Aorta (tissue), 5 donors: ENCODE data around the gene ST6GAL2. TPM values are rescaled to one million over a fixed set of nuclear protein-coding genes. Genes with fewer than 3 reads are reported as not detected.

ENCODE experiments used
- ATAC-seq: fragments of 200-7000 bp; cut with Tn5 transposase; one replicate; pipeline ENCODE4 v1.9.1; 2022; ENCODE audit warnings: moderate library complexity; ENCODE audit not compliant: low FRiP score
- DNase-seq, 2 donors: peaks; one replicate each; pipeline ENCODE4 v3.0.0-alpha.2; 2020
- H3K27ac ChIP-seq, 2 donors: one replicate each; pipeline ENCODE4 v1.5.1; 2013; ENCODE audit warnings: low read length in 2 of 2, mild to moderate bottlenecking in 2 of 2, moderate library complexity in 2 of 2, control low read depth in 1 of 2, inconsistent platforms in 1 of 2, low read depth in 1 of 2
- H3K27me3 ChIP-seq, 2 donors: one replicate each; pipeline ENCODE4 v1.6.1; 2013; ENCODE audit warnings: control low read depth in 1 of 2, low read length in 1 of 2, mild to moderate bottlenecking in 1 of 2, moderate library complexity in 1 of 2; ENCODE audit not compliant: insufficient read depth in 2 of 2, control insufficient read depth in 1 of 2
- H3K36me3 ChIP-seq, 2 donors: one replicate each; pipeline ENCODE4 v1.6.1; 2013; ENCODE audit warnings: control low read depth in 1 of 2, low read length in 1 of 2, mild to moderate bottlenecking in 1 of 2; ENCODE audit not compliant: insufficient read depth in 2 of 2, control insufficient read depth in 1 of 2
- H3K4me1 ChIP-seq, 2 donors: one replicate each; pipeline ENCODE4 v1.6.1; 2013; ENCODE audit warnings: low read length in 2 of 2, control low read depth in 1 of 2, mild to moderate bottlenecking in 1 of 2, moderate library complexity in 1 of 2; ENCODE audit not compliant: insufficient read depth in 2 of 2, control insufficient read depth in 1 of 2
- H3K4me3 ChIP-seq, 2 donors: one replicate each; pipeline ENCODE4 v1.5.1; 2013; ENCODE audit warnings: low read length in 2 of 2, control low read depth in 1 of 2, mild to moderate bottlenecking in 1 of 2
- H3K9me3 ChIP-seq: one replicate; pipeline ENCODE4 v1.6.1; 2013; ENCODE audit warnings: mild to moderate bottlenecking, low read length; ENCODE audit not compliant: control insufficient read depth
- WGBS, 2 donors: extraction: QIAGEN DNeasy Blood & Tissue Kit; methylation state at CpG; one replicate each; pipeline ENCODE4 v1.1.7; 2013; 5-methylcytosine and 5-hydroxymethylcytosine counted together
- intact Hi-C, 2 donors: fragments of 100-400 bp; cut with DNase I; formaldehyde crosslinking; loops; one replicate each; pipeline versions ENCODE4 v1.14.2 to v1.15.0; 2022
- polyA plus RNA-seq, 2 donors: library from polyadenylated mRNA; stranded (reverse); fragments of 200-250 nt; gene quantifications; one replicate each; pipeline ENCODE4 v1.2.3, GENCODE V29; 2013
- total RNA-seq, 2 donors: library from RNA; stranded (reverse); fragmentation: NEBNext Ultra II Directional; extraction: Animal tissue kit (Norgen Biotek cat#: 25700); gene quantifications; one replicate each; pipeline ENCODE4 v1.2.1, GENCODE V29; 2021
- donor health status: healthy with polysubstance abuse.
- donor health status: Bipolar disorder and iron deficiency.
- donor health status: DM: no; HTN: no; CAD: no.
- donor health status: DM: no; HTN: no; CAD: no.
- donor health status: DM: yes; HTN: yes; CAD: no.

Gene ST6GAL2
- total and polyA plus RNA-seq, 4 donors = 7.0 to 107 (median 29.2) TPM

DNA sequence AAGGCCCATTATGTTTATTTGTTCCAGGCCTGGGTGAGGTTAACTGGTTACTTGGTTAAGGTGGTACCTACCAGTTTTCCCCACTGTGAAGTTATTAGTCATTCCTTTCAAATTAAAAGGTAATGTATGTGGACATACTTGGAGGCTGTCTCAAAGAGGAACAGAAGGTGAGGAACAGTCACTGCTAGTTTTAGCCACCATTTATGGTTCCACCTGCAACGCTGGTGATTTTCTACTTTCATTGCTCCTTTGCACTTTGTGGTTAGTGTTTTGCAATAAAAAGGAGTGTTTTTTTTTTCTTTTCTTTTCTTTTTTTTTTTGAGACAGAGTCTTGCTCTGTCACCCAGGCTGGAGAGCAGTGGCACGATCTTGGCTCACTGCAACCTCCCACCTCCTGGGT is 6.1 kb upstream of the ST6GAL2 start:
- ATAC-seq (no peak), DNase-seq (no peak)
- H3K9me3 ChIP-seq = no peaks in the 10 kb centered on the region
- H3K27ac ChIP-seq = no peak overlapping the region
- no peaks in the 10 kb centered on the region for H3K4me1 ChIP-seq
- no peaks in the 10 kb centered on the region for H3K27me3 ChIP-seq
- H3K4me3 ChIP-seq = no peak overlapping the region
- 93% methylated on average over 2 of the region's 2 CpGs for WGBS, 2 donors
- H3K36me3 ChIP-seq = no peaks in the 10 kb centered on the region
- intact Hi-C loops = no loop called here

DNA sequence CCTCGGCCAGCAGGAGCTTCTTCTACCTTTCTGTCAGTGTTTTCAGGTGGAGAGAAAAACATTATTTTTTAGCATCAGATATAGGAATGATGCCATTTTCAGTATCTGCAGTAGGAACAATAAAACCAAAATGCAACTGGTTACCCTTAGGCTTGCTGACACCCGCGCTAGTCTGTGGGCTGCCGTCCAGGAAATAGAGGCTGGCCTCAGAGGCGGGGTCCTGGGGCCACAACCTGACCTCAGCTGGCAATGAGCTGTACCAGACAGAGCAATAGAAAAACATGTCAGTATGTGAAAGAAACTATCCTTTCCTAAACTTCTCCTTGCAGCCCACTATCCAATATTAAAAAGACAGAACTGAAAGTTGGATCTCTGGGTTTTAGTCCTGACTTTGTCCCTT is 4.6 kb upstream of the ST6GAL2 start:
- intact Hi-C loops = no loop called here
- no peak overlapping the region for H3K4me3 ChIP-seq
- 29 to 35% methylated on average over 5 of the region's 5 CpGs for whole genome bisulfite sequencing, 2 donors
- no peaks in the 10 kb centered on the region for H3K9me3 ChIP-seq
- ATAC-seq = no peak
- H3K36me3 ChIP-seq = no peaks in the 10 kb centered on the region
- no peak for DNase-seq
- no peak overlapping the region for H3K27ac ChIP-seq
- H3K27me3 ChIP-seq = no peaks in the 10 kb centered on the region
- H3K4me1 ChIP-seq = no peaks in the 10 kb centered on the region

DNA sequence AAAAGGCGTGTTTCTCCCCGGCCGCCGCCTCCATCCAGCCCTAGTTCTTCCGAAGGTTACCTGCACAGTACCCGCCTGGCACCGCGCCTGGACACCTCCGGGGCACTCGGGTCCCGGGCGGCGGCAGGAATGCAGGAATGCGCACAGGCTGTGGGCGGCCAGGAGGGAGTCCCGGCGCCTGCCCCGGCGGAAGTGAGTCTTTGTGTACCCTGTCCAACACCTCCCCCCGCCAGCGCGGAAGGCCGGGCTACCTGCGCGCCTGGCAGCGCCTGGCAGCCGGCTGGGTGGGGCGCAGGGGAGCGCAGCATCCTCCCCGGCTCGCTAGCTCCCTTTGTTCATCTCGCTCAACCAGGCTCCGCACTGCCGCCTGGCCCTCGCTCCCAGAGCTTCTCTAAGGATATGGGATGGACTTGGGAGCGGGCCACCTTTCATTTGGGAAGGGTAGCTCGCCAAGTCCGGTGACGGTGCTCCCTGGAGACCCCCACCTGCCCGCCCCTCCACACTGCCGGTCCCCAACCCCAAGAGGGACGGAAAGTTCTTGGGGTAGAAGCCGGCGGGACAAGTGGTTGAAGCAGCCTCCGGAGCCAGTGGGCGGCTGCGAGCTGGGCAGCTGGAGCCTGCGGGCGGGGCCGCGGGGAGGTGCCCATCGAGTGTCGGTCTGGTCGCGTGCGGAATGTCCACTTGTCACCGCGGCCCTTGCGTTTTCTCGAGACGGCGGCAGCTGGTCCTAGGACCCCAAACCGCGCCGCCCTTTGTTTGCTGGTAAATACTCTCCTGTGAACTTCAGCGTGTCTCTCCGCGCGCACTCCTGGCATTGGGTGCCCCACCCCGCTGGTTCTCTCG is 1.2 kb upstream of the ST6GAL2 start:
- no peaks in the 10 kb centered on the region for H3K27me3 ChIP-seq
- H3K4me1 ChIP-seq = peaks cover 1 to 2% of the 10 kb centered on the region in 2 donors
- ATAC-seq (peak; percentile 58), DNase-seq (peak; percentile 70 to 87)
- peak overlapping the region; percentile 75 to 96 for H3K4me3 ChIP-seq
- no peaks in the 10 kb centered on the region for H3K9me3 ChIP-seq
- H3K36me3 ChIP-seq = no peaks in the 10 kb centered on the region
- peak overlapping the region; percentile 52 to 89 for H3K27ac ChIP-seq
- intact Hi-C loops = loop anchor here (5.0 to 10.0 kb wide), 5 partner anchors 35 to 448 kb away; no protein-coding TSS in a partner anchor
- WGBS, 2 donors = 0% methylated on average over 62 to 71 of the region's 71 CpGs

GRCh38 chr2:106885329-106885728 is 638 bp downstream of the ST6GAL2 start:
- Histone ChIP-seq H3K36me3 (no peaks in the 10 kb centered on the region), H3K27me3 (no peaks in the 10 kb centered on the region), H3K4me3 (peak overlapping the region; percentile 75 to 96), H3K9me3 (no peaks in the 10 kb centered on the region), H3K4me1 (peaks cover 3 to 4% of the 10 kb centered on the region in 2 donors), H3K27ac (peak overlapping the region; percentile 61 to 89)
- intact Hi-C loops = loop anchor here (5.0 to 10.0 kb wide), 5 partner anchors 33 to 449 kb away; no protein-coding TSS in a partner anchor
- DNase-seq (no peak), ATAC-seq (peak; percentile 22)
- 0 to 1% methylated on average over 10 of the region's 10 CpGs for WGBS, 2 donors

GRCh38 chr2:106882673-106883072 is 3.3 kb downstream of the ST6GAL2 start:
- Histone ChIP-seq H3K9me3 (no peaks in the 10 kb centered on the region), H3K36me3 (no peaks in the 10 kb centered on the region), H3K27ac (no peak overlapping the region), H3K27me3 (no peaks in the 10 kb centered on the region), H3K4me3 (peak overlapping the region in 1 of 2 donors; percentile 16), H3K4me1 (peaks cover 3 to 4% of the 10 kb centered on the region in 2 donors)
- DNase-seq = no peak
- intact Hi-C loops = loop anchor here in 1 of 2 donors (10.0 kb wide), 2 partner anchors 238 to 452 kb away; no protein-coding TSS in a partner anchor
- no peak for ATAC-seq
- WGBS, 2 donors = 6 to 11% methylated on average over 3 of the region's 3 CpGs

- H3K9me3 ChIP-seq = no peaks in the 10 kb centered on the region
- no peak overlapping the region for H3K27ac ChIP-seq
- DNase-seq (no peak), ATAC-seq (no peak)
- intact Hi-C loops = no loop called here
- no peaks in the 10 kb centered on the region for H3K36me3 ChIP-seq
- H3K27me3 ChIP-seq = no peaks in the 10 kb centered on the region
- no peak overlapping the region for H3K4me3 ChIP-seq
- peaks cover 6 to 11% of the 10 kb centered on the region in 2 donors for H3K4me1 ChIP-seq
- 95 to 100% methylated on average over 4 of the region's 4 CpGs for WGBS, 2 donors
Measured at GRCh38 chr2:106878206-106878605, 7.8 kb downstream of the ST6GAL2 start.

DNA sequence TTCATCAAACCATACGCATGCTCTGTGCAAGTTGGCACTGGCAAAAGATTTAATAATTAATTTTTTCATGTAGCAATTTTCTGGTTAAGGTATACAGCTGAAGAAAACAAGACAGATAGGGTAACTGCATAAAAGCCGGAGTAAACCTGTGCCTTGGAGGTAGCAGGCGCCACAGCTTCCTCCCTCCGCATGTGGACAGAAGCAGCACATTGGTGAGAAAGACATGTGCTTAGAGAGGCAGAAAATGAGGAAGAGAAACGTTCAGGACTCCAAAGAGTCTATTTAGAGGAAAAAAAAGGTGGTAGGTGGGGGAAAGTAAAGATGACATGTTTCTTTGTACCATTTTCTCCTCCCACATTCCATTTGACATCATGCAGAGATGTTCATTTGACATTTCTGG is 9.3 kb downstream of the ST6GAL2 start:
- no peaks in the 10 kb centered on the region for H3K36me3 ChIP-seq
- ATAC-seq = no peak
- H3K9me3 ChIP-seq = no peaks in the 10 kb centered on the region
- peaks cover 3 to 8% of the 10 kb centered on the region in 2 donors for H3K4me1 ChIP-seq
- no peaks in the 10 kb centered on the region for H3K27me3 ChIP-seq
- no peak for DNase-seq
- no peak overlapping the region for H3K27ac ChIP-seq
- 68% methylated on average over 5 of the region's 5 CpGs for WGBS, 2 donors
- H3K4me3 ChIP-seq = no peak overlapping the region
- intact Hi-C loops = no loop called here

GRCh38 chr2:106869512-106870275 is 16.3 kb downstream of the ST6GAL2 start:
- no peak overlapping the region for H3K4me3 ChIP-seq
- no peaks in the 10 kb centered on the region for H3K27me3 ChIP-seq
- peak overlapping the region; percentile 38 to 71 for H3K27ac ChIP-seq
- H3K4me1 ChIP-seq = peaks cover 3 to 11% of the 10 kb centered on the region in 2 donors
- no peaks in the 10 kb centered on the region for H3K9me3 ChIP-seq
- DNase-seq = no peak
- intact Hi-C loops = loop anchor here (5.0 to 10.0 kb wide), 3 partner anchors 55 to 545 kb away; no protein-coding TSS in a partner anchor
- 73 to 74% methylated on average over 8 of the region's 8 CpGs for WGBS, 2 donors
- no peaks in the 10 kb centered on the region for H3K36me3 ChIP-seq
- ATAC-seq = no peak
